Kidney glomerular epithelial cell (primary cell): Measurements from ENCODE around the gene VPS45.

ENCODE experiments used
- DNase-seq: peaks from one replicate; lab custom pipeline; 2025; lab: John Stamatoyannopoulos, UW

The VPS45 gene

GRCh38 chr1:150192012-150192411 is 124.4 kb downstream of the VPS45 start:
- peak; percentile 85 for DNase-seq

GRCh38 chr1:150194381-150195031 is 126.9 kb downstream of the VPS45 start:
- DNase-seq = peak; percentile 35
